ENCODE results near the gene LYPD6B.

The LYPD6B gene

GRCh38 chr2:149012545-149012944 lies 26.0 kb upstream of the LYPD6B start:
- DNase-seq (ENCODE audit: low spot score): no peak

GRCh38 chr2:149015501-149015900 lies 23.0 kb upstream of the LYPD6B start:
- DNase-seq (ENCODE audit: low spot score): no peak

DNA sequence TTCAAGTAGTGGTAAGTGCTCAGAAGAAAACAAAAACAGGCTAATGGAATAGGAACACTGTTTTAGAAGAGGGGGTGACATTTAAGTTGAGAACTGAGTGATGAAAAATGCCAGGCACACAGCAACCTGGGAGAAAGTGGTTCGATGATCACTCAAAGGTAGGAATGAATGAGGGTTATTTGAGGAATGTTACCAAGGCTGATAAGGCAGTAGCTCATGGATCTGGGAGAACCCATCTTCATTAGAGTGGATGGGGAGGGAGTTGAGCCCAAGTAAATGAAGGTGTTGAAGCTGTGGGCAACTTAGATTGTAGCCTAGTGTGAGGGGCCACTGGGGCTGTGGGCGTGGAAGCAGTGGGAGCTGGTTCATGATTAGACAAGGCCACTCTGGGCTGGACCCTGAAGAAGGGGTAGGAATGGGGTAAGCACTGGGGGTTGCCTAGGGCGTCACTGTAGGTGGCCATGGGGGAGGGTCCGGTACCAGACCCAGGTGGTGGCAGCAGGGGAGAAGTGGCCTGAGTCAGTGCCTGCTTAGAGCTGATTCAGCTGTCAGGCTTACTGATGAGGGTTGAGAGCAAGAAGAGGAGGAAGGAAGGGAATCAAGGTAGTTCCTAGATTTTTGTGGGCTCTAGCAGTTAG lies 22.5 kb upstream of the LYPD6B start:
- DNase-seq (ENCODE audit: low spot score): no peak

GRCh38 chr2:149017116-149017985 lies 21.1 kb upstream of the LYPD6B start:
- peak; percentile 71 for DNase-seq (ENCODE audit: low spot score)

DNA sequence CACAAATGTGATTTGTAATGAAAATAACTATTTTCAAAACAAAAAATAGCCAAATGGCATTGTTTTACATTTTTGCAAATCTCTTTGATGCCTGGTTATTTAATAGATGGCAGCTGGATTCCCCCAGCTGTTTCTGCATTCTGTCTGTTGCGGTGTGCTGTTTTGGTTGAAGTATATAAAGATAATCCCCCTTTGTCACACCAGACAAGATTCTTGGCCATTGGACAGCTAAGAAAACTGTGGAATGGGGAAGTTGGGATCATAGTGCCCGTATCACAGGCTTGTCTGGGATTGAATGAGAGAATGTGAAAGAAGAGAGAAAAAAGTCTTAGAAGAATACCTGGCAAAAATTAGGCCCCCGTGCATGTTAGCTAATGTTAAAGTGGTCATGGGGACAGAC lies 19.5 kb upstream of the LYPD6B start:
- DNase-seq (ENCODE audit: low spot score): no peak

DNA sequence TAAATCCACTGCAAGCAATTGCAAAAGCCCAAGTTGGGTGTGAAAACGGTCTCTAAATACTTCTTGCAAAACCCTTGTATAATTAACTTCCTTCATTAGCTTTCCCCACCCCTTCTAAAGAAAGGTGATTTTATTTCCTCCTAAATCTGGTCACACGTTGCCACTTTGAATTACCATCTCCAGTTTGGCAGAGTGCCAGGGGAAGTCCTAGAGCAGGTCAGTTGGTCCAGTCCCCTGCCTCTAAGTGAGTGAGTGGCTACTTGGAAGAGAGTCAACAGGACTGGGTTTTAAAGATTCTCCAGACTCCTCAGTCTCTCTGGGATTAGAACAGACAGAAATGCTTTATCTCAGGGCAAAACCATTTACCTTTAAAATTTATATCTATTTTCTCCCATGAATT lies 18.7 kb upstream of the LYPD6B start:
- DNase-seq (ENCODE audit: low spot score): no peak

GRCh38 chr2:149020432-149020851 lies 18.1 kb upstream of the LYPD6B start:
- DNase-seq (ENCODE audit: low spot score): no peak

GRCh38 chr2:149021271-149021719 lies 17.2 kb upstream of the LYPD6B start:
- DNase-seq (ENCODE audit: low spot score): no peak

GRCh38 chr2:149021761-149022160 lies 16.7 kb upstream of the LYPD6B start:
- no peak for DNase-seq (ENCODE audit: low spot score)

GRCh38 chr2:149023091-149023490 lies 15.4 kb upstream of the LYPD6B start:
- DNase-seq (ENCODE audit: low spot score): no peak

DNA sequence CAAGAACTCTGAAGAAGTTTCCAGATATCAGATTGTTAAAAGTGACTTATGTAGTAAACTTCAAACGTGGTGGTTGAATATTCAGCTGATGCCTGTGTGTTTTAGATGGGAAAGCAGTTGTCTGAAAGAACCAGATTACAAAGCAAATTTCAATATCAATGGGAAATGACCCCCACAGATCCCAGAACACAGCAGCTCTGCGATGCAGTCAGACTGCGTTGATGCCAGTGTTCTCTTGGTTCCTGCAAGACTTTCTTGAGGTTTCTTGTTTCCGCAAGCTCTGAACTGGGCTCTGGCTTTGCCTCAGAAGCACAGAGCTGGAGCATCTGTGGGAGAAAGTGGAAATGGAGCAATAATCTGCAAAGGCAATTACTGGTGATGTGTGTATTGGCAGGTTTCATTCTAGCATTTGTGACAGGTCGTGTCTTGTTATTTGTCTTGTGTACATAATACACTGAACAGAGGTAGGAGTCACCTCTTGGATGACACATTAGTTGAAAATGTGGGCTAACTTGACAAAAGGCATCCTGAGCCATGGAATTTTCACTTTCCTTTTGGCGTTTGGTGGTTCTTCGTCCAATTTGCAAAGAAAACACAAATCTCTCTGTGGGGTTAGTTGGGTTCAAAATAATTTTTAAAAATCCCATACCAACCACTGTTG lies 10.8 kb upstream of the LYPD6B start:
- DNase-seq (ENCODE audit: low spot score): no peak

- no peak for DNase-seq (ENCODE audit: low spot score)
Observed at GRCh38 chr2:149028377-149028776, 10.1 kb upstream of the LYPD6B start.

- DNase-seq (ENCODE audit: low spot score): no peak
Observed at GRCh38 chr2:149028891-149029290, 9.6 kb upstream of the LYPD6B start.

GRCh38 chr2:149029307-149029965 lies 9.1 kb upstream of the LYPD6B start:
- DNase-seq (ENCODE audit: low spot score): no peak

GRCh38 chr2:149031396-149031795 lies 7.1 kb upstream of the LYPD6B start:
- DNase-seq (ENCODE audit: low spot score): no peak

- DNase-seq (ENCODE audit: low spot score): no peak
Observed at GRCh38 chr2:149033716-149034115, 4.8 kb upstream of the LYPD6B start.

- no peak for DNase-seq (ENCODE audit: low spot score)
Observed at GRCh38 chr2:149034406-149034805, 4.1 kb upstream of the LYPD6B start.

GRCh38 chr2:149036507-149037293 lies 1.8 kb upstream of the LYPD6B start:
- DNase-seq (ENCODE audit: low spot score): no peak

- no peak for DNase-seq (ENCODE audit: low spot score)
Observed at GRCh38 chr2:149037851-149038250, 648 bp upstream of the LYPD6B start.

GRCh38 chr2:149039213-149039724 lies 770 bp downstream of the LYPD6B start:
- no peak for DNase-seq (ENCODE audit: low spot score)

DNA sequence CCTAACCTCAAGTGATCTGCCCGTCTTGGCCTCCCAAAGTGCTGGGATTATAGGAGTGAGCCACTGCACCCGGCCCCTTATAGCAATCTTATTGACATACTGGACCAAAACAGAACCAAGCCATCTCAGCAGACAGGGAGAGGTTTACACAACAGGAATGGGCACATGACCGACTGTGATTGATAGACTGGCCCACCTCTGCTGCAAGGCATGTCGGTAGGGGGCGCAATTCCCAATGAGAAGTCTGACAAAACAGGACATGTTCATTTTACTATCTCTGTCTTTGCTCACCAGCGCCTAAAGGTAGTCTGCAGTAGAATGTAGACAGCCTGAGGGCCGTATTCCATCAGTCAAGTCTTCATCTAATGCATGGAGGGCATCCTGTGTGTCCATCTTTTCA lies 2.0 kb downstream of the LYPD6B start:
- peak; percentile 54 for DNase-seq (ENCODE audit: low spot score)

Measured in activated CD4-positive, alpha-beta T cell treated with anti-CD3 and anti-CD28 coated beads, Interleukin-2, Interleukin-4, amounts not matched to agents 100 ng/mL and 50 ng/mL, durations not matched to agents 16 hours and 8 hours (primary cell).